Ishikawa (cell line): ENCODE data around the gene PLA2G4A.

Source experiments
- CEBPB ChIP-seq: IDR thresholded peaks from 2 replicates; pipeline ENCODE4 v1.6.1; 2012
- CREB1 ChIP-seq: IDR thresholded peaks from 2 replicates; pipeline ENCODE4 v1.6.1; 2012; ENCODE audit warnings: low read depth
- EGR1 ChIP-seq: IDR thresholded peaks from 2 replicates; pipeline ENCODE4 v1.6.1; 2012
- EP300 ChIP-seq: IDR thresholded peaks from 2 replicates; pipeline ENCODE4 v1.6.1; 2012; ENCODE audit warnings: borderline replicate concordance
- FOXM1 ChIP-seq: IDR thresholded peaks from 2 replicates; pipeline ENCODE4 v1.6.1; 2012; ENCODE audit warnings: low read depth, borderline replicate concordance
- MAX ChIP-seq: IDR thresholded peaks from 2 replicates; pipeline ENCODE4 v1.6.1; 2012
- NFIC ChIP-seq: IDR thresholded peaks from 2 replicates; pipeline ENCODE4 v1.6.1; 2012
- RAD21 ChIP-seq: IDR thresholded peaks from 2 replicates; pipeline ENCODE4 v1.6.1; 2012; ENCODE audit warnings: low read depth
- REST ChIP-seq: IDR thresholded peaks from 2 replicates; pipeline ENCODE4 v1.6.1; 2012; ENCODE audit warnings: low read depth, mild to moderate bottlenecking
- TAF1 ChIP-seq: IDR thresholded peaks from 2 replicates; pipeline ENCODE4 v1.6.1; 2012; ENCODE audit warnings: low read depth, mild to moderate bottlenecking
- TCF12 ChIP-seq: IDR thresholded peaks from 2 replicates; pipeline ENCODE4 v1.6.1; 2012; ENCODE audit warnings: low read depth
- TEAD4 ChIP-seq: IDR thresholded peaks from 2 replicates; pipeline ENCODE4 v1.6.1; 2012
- USF1 ChIP-seq: IDR thresholded peaks from 2 replicates; pipeline ENCODE4 v1.6.1; 2012
- YY1 ChIP-seq: IDR thresholded peaks from 2 replicates; pipeline ENCODE4 v1.6.1; 2012; ENCODE audit warnings: low read depth
- ZBTB7A ChIP-seq: IDR thresholded peaks from 2 replicates; pipeline ENCODE4 v1.6.1; 2012; ENCODE audit warnings: low read depth

The PLA2G4A gene

GRCh38 chr1:186798960-186799688 is 29.6 kb upstream of the PLA2G4A start:
- TF ChIP-seq TEAD4 (no peak), EP300 (no peak), CREB1 (no peak), MAX (no peak), FOXM1 (no peak), TCF12 (no peak), NFIC (no peak), USF1 (no peak), RAD21 (no peak), REST (no peak), YY1 (no peak), ZBTB7A (no peak), CEBPB (no peak), TAF1 (no peak)

GRCh38 chr1:186799689-186800054 is 29.1 kb upstream of the PLA2G4A start:
- TF ChIP-seq EP300: no peak
- TF ChIP-seq NFIC: no peak
- TF ChIP-seq ZBTB7A: no peak
- no peak for TF ChIP-seq REST
- no peak for TF ChIP-seq TCF12
- no peak for TF ChIP-seq CREB1
- TF ChIP-seq TEAD4: no peak
- no peak for TF ChIP-seq FOXM1
- no peak for TF ChIP-seq MAX
- TF ChIP-seq TAF1: no peak
- no peak for TF ChIP-seq RAD21
- TF ChIP-seq USF1: no peak
- no peak for TF ChIP-seq CEBPB
- no peak for TF ChIP-seq YY1
- no peak for TF ChIP-seq EGR1

GRCh38 chr1:186802388-186802787 is 26.4 kb upstream of the PLA2G4A start:
- no peak for TF ChIP-seq TEAD4
- no peak for TF ChIP-seq USF1
- no peak for TF ChIP-seq CREB1
- TF ChIP-seq CEBPB: no peak
- no peak for TF ChIP-seq YY1
- no peak for TF ChIP-seq ZBTB7A
- no peak for TF ChIP-seq TCF12
- no peak for TF ChIP-seq EGR1
- TF ChIP-seq FOXM1: no peak
- TF ChIP-seq EP300: no peak
- no peak for TF ChIP-seq MAX
- no peak for TF ChIP-seq TAF1

- TF ChIP-seq CEBPB: no peak
- TF ChIP-seq MAX: no peak
- no peak for TF ChIP-seq TCF12
- no peak for TF ChIP-seq USF1
These were observed 24.1 kb upstream of the PLA2G4A start for GRCh38 chr1:186804679-186805078.

GRCh38 chr1:186806477-186806876 is 22.3 kb upstream of the PLA2G4A start:
- TF ChIP-seq CREB1 (no peak), ZBTB7A (no peak), FOXM1 (no peak), REST (no peak), TCF12 (no peak), TEAD4 (no peak), CEBPB (no peak), TAF1 (no peak), EGR1 (no peak), USF1 (no peak), YY1 (no peak), RAD21 (no peak), EP300 (no peak), NFIC (no peak), MAX (no peak)
